ENCODE data around the gene ZNF594. TPM values are rescaled to one million over a fixed set of nuclear protein-coding genes. Genes with fewer than 3 reads are reported as not detected.
"Not testable (repeated sequence)": the region's sequence is repeated elsewhere in the genome, so short reads cannot be mapped to it uniquely, and the experiment has no call there.

The ZNF594 gene
- polyA plus RNA-seq, 1 experiment, result 3.1 TPM

DNA sequence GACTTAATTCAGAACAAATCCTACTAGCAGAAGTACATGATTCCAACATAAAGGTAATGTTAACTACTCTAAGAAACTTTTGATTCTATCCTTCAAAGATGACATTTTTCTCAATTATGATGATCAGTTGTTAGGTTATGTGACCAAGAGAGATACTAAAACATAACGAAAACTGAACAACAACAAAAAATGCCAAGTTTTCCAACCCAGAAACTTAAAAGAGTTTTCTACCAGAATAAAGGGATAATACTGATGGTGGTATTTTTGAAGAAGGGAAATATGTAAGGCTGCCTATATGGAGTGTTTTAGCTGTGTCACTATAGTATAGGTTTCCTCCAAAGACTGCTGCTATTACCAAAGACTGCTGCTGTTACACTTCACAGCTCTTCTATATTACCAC is 45.5 kb downstream of the ZNF594 start:
- POLR2A ChIA-PET; DNase-seq (ENCODE audit: low read depth); H3K4me3 ChIP-seq (ENCODE audit: low read depth, low read length); H3K36me3 ChIP-seq (ENCODE audit: control insufficient read depth, insufficient read depth, low read length); CTCF ChIA-PET; H3K27me3 ChIP-seq (ENCODE audit: control insufficient read depth, insufficient read depth, low read length): not testable (repeated sequence)

DNA sequence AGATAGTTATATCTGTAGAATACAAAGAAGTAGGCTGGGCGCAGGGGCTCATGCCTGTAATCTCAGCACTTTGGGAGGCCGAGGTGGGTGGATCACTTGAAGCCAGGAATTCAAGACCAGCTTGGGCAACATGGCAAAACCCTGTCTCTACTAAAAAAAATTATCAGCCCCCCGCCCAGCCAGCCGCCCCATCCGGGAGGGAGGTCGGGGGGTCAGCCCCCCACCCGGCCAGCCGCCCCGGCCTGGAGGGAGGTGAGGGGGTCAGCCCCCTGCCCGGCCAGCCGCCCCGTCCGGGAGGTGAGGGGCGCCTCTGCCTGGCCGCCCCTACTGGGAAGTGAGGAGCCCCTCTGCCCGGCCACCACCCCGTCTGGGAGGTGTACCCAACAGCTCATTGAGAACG is 48.8 kb downstream of the ZNF594 start:
- H3K27me3 ChIP-seq (ENCODE audit: control insufficient read depth, insufficient read depth, low read length); CTCF ChIA-PET; H3K4me3 ChIP-seq (ENCODE audit: low read depth, low read length); H3K36me3 ChIP-seq (ENCODE audit: control insufficient read depth, insufficient read depth, low read length); DNase-seq (ENCODE audit: low read depth); POLR2A ChIA-PET: not testable (repeated sequence)

DNA sequence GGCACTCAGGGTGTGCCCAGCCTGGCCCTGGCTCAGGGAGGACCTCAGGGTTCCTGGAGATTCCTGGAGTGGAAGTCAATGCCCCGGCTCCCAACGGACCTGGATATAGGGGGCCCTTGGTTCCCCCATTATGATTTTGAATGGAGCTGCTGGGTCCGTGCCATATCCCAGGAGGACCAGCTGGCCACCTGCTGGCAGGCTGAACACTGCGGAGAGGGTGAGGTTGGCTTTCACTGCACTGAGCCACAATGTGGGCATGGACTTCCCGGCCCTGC is 52.3 kb downstream of the ZNF594 start:
- ChIA-PET POLR2A (no interaction called here), CTCF (no interaction called here)
- TF ChIP-seq, protein P1, sequence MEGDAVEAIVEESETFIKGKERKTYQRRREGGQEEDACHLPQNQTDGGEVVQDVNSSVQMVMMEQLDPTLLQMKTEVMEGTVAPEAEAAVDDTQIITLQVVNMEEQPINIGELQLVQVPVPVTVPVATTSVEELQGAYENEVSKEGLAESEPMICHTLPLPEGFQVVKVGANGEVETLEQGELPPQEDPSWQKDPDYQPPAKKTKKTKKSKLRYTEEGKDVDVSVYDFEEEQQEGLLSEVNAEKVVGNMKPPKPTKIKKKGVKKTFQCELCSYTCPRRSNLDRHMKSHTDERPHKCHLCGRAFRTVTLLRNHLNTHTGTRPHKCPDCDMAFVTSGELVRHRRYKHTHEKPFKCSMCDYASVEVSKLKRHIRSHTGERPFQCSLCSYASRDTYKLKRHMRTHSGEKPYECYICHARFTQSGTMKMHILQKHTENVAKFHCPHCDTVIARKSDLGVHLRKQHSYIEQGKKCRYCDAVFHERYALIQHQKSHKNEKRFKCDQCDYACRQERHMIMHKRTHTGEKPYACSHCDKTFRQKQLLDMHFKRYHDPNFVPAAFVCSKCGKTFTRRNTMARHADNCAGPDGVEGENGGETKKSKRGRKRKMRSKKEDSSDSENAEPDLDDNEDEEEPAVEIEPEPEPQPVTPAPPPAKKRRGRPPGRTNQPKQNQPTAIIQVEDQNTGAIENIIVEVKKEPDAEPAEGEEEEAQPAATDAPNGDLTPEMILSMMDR (IDR thresholded peaks at IDR 0.05; ENCODE audit: insufficient read depth, low read depth, low read length), result no peak
- no peaks in the 10 kb centered on the region for H3K36me3 ChIP-seq (ENCODE audit: control insufficient read depth, insufficient read depth, low read length)
- no peak overlapping the region for H3K4me3 ChIP-seq (ENCODE audit: low read depth, low read length)
- DNase-seq (ENCODE audit: low read depth), result no peak
- H3K27me3 ChIP-seq (ENCODE audit: control insufficient read depth, insufficient read depth, low read length), result no peaks in the 10 kb centered on the region; the same call in none of the 2 replicates

DNA sequence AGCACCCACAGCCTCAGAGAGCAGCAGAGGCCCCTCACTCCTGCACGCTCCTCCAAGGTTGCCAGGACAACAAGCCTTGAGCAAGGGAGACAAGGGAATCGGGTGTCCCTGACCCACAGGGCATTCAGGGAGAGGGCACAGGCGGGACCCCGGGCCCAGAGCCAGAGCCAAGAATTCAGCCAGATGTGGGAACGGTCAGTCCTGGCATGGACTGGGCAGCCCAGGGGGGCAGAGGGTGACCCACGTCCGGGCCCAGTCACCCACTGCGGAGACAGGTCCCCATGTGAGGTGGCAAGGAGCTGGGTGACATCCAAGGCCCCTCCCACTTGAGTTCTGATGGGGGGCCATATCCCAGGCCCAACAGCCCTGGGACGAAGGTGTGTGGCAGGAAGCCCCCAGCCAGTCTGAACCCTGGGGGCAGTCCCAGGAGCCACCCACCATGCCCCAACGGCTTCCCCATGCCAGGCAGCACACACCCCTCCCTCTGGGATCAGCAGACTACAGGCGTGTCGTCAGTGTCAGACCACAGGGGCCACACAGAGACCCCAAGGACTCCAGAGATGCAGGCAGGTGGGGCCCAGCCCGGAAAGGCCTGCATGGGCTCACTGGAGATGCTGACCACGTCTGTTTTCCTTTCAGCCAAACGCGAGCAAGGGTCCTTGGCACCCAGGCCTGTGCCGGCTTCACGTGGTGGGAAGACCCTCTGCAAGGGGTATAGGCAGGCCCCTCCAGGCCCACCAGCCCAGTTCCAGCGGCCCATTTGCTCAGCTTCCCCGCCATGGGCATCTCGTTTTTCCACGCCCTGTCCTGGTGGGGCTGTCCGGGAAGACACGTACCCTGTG is 52.8 kb downstream of the ZNF594 start:
- Histone ChIP-seq H3K4me3 (ENCODE audit: low read depth, low read length) (no peak overlapping the region), H3K27me3 (ENCODE audit: control insufficient read depth, insufficient read depth, low read length) (no peaks in the 10 kb centered on the region; the same call in none of the 2 replicates), H3K36me3 (ENCODE audit: control insufficient read depth, insufficient read depth, low read length) (no peaks in the 10 kb centered on the region)
- ChIA-PET CTCF (no interaction called here), POLR2A (no interaction called here)
- no peak for DNase-seq (ENCODE audit: low read depth)
- TF ChIP-seq, protein P1 (IDR thresholded peaks at IDR 0.05; ENCODE audit: insufficient read depth, low read depth, low read length), result no peak

DNA sequence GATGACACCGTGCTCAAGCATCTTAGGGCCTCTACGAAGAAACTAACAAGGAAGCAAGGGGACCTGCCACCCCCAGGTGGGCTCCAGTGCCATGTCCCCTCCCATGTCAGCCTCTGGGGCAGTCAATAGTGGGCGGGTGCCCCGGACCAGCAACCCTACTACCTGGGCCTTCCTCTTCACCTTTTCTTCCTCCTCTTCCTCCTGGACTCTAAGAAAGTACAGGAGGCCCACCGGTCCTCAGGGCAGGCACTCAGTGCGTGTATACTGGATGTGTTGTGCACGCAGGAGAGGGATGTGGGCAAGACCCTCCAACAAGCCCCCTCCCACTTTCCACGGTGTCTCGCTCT is 53.5 kb downstream of the ZNF594 start:
- POLR2A ChIA-PET; H3K27me3 ChIP-seq (ENCODE audit: control insufficient read depth, insufficient read depth, low read length); CTCF ChIA-PET; H3K36me3 ChIP-seq (ENCODE audit: control insufficient read depth, insufficient read depth, low read length); DNase-seq (ENCODE audit: low read depth); H3K4me3 ChIP-seq (ENCODE audit: low read depth, low read length): not testable (repeated sequence)

DNA sequence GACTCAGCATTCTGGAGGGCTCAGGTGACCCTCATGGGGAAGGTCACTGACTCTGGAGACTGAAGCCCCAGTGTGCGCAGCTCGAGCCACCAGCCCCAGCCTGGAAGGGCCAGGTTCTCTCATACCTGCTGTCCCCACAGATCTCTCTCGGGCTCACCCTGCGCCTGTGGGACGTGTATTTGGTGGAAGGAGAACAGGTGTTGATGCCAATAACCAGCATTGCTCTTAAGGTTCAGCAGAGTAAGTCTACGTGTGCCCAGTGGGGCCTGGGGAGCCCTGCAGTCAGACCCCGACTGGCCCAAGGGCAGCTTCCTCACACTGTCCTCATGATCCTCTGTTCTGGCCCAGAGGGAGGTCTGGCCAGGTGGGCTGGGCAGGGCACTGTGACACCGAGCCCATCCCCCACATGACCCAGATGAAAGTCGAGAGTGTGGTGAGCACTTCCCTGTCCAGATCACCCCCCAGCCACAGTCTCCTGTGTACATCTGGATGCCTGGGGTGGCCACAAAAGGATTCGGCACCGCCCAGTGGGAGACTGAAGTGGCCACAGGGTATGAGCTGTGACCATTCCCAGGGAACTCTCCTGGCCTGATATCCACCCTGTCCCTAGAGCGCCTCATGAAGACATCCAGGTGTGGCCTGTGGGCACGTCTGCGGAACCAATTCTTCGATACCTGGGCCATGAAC is 54.0 kb downstream of the ZNF594 start:
- H3K36me3 ChIP-seq (ENCODE audit: control insufficient read depth, insufficient read depth, low read length); CTCF ChIA-PET; DNase-seq (ENCODE audit: low read depth); POLR2A ChIA-PET; H3K27me3 ChIP-seq (ENCODE audit: control insufficient read depth, insufficient read depth, low read length); H3K4me3 ChIP-seq (ENCODE audit: low read depth, low read length): not testable (repeated sequence)

DNA sequence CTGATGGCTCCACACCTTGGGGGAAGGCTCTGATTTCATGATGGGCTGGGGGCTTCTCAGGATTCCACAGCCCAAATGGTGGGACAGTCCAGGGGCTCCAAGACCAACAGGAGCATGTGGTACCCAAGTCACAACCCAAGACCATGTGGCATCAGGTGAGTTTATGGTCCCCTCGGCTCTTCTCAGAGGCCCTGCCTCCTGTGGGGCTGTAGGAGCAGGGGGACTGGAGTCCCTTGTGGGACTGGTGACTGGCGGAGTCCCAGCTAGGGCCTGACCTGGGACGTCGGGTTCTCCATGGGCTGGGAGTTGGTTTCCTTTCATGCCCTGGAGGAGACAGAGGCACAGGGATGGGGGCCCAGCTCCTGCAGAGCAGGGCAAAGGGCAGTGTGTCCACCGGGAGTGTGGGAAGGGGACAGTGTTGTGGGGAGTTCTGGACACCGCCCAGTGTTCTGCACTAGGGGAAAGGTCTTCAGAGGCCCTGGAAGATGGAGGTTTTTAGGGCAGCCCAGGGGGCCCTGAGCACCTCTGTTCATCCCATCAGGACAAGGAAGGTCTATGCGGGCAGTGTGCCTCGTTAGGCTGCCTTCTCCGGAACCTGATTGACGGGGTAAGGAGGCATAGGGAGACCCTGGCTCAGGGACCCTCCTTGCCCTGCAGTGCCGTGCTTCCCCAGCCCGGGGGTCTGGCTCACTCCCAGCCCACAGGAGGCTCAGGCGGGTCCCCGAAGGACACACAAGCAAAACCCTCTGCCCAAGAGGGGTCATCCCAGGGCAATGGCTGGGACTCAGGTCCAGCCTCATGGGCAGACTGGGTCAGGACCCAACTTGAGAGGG is 54.9 kb downstream of the ZNF594 start:
- CTCF ChIA-PET; DNase-seq (ENCODE audit: low read depth); H3K27me3 ChIP-seq (ENCODE audit: control insufficient read depth, insufficient read depth, low read length); POLR2A ChIA-PET; H3K4me3 ChIP-seq (ENCODE audit: low read depth, low read length); H3K36me3 ChIP-seq (ENCODE audit: control insufficient read depth, insufficient read depth, low read length): not testable (repeated sequence)

All from BJ (cell line).